HG03039 (cell line): ENCODE measurements around the gene UROC1.

Experiments used
- ATAC-seq: cut with Tn5 transposase; IDR thresholded peaks from one replicate; pipeline ENCODE4 v1.9.1; 2021; ENCODE audit warnings: mild to moderate bottlenecking, moderate library complexity; ENCODE audit not compliant: unreplicated experiment

Gene UROC1

DNA sequence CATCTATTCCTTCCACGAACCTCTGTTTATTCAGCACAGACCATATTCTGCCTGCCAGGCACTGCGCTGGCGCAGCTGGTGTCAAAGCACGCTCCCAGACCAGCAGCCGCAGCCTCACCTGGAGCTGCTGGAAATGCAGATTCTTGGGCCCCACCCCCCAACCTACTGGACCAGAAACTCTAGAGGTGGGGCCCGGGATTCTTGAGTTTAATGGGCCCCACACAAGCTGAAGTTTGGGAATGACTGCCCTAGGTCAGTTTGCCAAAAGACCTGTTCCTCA is 13.4 kb upstream of the UROC1 start:
- ATAC-seq, result no peak

DNA sequence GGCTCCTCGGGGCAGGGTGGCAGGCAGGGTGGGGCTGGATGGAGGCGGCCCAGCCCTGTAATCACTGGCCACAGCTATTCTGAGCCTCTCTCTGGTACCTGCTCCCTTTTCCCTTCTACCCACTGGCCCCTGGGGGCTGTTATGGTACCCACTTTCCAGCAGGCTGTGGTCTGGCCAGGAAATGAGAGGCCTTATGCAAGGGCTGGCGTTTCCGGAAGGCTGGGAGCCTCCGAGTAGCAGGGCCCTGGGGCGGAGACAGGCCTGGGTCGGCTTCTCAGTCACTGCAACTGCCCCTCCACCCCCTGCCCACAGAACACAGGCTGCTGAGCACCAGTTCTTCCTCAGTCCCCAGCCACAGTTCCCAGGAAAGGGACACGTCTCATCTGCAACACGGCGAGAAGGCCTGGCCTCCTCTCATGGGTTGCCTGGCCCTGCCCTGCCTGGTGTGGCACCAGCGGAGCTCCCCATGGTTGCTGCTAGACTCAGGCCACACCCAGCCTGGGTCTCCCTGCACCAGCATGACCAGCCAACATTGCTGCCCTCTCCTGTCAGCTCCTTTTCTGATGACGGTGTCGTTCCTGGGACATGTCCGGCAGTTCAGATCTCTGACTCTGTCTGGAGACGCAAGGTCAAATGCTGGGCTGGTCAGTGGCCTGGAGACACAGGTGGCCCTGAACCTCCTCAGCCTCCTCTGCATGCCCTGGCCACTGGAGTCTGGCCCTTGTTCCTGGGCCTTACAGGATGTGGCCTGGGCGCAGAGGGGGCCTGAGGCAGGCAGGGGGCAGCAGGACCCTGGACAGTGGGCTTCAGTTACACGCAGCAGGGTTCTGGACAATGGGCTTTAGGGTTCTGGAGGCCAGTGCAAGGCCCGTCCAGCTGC is 12.8 kb upstream of the UROC1 start:
- no peak for ATAC-seq

DNA sequence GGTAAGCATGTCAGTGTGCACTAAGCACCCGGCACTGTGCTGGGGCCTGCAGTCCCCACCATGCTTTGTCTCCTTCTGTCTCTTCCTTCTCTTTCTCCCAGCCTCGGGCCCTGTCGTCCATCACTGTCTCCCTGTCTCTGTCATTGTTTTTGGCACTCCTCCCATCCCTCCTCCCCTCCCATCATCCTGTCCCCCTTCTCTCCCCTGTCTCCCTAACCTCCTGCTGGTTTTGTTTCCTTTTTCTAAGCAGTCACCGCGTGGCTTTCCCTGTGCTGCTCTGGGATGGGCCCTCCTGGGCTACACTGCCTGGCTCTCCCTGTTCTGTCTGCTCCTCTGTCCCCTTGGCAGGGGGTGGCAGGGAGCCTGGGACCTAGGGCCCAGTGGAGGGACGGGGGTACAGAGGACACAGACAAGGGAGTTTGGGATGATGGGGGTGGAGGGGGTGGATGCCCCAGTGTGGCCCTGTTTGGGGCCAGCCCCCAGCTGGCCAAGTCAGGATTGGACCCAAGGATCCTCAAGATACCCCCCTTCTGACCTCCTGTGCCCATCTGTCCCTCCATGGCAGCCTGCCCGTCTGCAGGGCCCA is 12.1 kb upstream of the UROC1 start:
- ATAC-seq, result no peak

DNA sequence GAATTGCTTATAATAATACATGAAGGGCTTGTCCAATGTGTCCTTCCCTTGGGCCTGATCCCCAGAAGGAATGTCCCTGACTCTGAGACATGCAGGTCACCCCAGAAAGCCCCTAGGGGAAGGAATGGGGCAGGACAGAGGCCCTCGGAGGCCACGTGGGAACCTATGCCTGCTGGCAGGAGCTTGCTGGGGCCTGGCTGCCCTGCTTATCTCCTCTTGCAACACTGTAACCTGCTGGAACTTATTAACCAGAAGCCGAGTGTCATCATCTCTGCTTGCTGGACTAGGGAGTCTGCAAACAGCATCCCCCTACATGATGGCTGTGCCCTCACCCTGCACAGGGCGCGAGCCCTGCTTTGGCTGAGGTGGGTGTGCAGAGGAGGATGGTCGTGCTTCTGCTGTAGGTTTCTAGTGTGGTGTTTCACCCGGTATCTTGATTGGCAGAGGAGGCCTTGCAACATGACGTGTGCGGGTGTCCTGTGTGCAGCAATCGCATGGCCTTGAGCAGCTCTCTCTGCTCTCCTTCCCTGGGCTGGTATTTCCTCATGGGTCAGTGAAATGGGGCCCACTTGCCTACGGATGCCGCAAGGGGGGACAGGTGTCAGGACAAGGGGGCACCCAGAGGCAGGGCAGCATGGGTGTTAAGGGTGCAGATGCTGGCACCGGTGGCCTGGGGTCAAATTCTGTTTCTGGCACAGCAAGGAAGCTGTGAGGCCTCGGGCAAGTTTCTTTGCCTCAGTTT is 11.4 kb upstream of the UROC1 start:
- ATAC-seq, result no peak

DNA sequence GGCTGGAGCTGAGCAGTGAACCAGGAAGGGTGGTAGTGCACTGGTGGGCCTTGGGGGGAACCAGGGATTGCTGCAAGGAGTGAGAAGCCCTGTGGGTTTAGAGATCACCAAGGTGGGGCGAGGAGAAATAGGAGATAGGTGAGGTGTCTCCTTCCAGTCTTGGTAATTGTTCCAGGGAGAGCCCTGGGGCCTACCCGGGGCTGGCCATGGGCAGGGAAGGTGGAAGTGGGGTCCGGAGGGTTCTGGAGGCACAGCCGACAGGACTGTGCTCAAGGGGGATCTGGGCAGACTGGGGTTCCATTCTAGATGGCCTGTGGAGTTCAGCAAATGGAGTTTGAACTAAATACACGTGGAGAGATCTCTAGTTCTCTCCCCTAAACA is 10.8 kb upstream of the UROC1 start:
- no peak for ATAC-seq

DNA sequence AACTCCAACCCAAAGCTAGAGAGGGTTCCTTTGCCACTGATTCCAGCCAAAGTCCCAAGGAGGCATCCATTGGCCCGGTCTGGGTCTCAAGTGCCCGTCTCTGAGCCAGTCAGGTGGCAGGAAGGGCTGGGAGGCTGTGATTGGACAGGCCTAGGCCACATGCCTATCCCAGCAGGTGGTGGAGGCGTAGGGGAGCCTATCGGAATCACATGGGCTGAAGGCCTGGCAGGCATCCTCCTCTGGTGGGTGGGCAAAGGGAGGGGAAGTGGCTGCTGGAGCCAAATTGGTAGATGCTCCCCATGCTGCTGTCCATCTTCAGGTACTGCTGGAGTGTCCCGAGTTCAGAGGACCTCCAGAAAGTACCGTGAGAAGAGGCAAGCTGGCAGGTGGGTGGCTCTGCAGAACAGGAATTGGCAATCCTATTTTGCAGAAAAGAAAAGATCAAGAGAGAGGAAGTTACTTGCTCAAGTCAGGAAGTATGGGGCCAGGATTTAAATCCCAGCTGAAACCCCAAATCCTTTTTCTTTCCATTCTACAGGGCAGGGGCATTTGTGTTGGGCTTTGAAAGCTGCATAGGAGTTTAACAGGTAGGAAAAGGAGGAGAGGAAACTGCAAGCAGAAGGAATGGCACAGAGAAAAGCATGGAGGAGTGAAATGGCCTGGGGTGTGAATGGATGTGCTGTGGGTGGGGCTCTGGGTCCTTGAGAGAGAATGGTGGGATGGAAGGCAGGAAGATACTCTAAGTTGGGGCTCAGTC is 10.1 kb upstream of the UROC1 start:
- ATAC-seq, result no peak

DNA sequence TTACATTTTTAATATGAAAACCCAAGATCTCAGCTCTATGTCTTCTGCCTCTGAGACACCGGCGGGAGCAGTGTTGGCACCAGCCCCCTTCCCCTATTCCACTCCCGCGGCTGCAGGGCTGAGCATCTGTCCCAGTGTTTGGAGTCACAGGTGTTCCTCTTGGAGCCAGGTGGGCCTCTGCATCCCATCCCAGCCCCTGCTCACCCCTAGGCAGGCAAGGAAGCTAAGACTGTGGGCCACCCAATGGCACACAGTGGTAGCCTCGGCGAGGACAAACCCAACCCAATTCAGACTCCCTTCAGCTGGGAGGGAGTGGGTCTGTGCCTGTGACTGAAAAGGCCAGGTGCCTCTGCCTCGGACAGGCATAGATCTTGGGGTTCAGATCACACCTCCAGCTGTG is 9.4 kb upstream of the UROC1 start:
- no peak for ATAC-seq

DNA sequence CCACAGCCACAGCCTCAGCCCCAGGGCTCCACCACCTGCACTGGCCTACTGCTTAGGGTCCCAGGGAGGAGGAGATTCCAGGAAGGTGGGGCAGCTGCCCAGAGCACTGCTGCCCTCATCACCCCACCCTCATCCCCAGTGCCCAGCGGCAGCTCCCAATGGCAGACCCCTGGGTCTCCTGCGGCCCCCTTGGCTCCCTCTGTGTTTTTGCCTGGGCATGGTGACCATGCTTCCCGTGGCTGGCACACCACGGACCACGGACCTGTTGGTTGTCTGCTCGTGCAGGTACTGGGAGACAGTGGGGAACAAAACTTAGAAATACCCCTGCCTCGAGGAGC is 9.1 kb upstream of the UROC1 start:
- ATAC-seq, result no peak

DNA sequence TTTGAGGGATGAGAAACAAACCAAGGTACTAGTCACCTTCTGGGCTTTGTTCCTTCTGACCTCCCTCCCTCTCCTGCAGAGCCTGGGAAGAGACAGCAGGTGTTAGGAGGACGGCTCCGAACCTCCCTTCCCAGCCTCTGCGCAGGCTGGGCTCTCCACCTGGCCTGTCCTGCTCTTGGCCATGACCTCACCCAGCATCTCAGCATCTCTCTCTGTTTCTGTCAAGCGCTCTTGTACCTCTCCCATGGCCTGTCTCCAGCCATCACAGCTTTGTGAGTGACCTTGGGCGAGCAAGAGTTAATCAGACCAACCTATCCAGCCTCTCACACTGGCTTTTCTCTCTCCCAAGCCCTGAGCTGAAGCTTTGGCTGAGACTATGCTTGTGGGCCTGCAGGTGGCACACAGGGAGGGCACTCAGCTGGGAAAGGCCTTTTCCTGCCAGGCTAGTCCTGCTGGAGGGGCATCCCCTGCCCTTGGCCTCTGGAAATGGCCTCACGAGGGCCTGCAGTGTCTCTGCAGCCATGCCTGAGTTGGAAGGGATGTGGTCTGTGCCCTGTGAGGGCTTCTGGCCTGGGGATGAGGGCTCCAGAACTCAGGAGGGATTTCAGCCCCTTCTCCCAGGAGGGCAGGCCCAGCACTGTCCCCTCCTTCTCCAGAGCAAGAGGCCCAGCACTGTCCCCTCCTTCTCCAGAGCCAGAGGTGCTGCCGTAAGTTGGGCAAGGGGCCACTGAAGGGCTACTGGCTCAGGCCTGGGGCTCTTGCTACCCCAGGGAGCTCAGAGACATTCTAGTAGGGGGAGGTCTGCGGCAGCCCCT is 8.5 kb upstream of the UROC1 start:
- ATAC-seq, result no peak

DNA sequence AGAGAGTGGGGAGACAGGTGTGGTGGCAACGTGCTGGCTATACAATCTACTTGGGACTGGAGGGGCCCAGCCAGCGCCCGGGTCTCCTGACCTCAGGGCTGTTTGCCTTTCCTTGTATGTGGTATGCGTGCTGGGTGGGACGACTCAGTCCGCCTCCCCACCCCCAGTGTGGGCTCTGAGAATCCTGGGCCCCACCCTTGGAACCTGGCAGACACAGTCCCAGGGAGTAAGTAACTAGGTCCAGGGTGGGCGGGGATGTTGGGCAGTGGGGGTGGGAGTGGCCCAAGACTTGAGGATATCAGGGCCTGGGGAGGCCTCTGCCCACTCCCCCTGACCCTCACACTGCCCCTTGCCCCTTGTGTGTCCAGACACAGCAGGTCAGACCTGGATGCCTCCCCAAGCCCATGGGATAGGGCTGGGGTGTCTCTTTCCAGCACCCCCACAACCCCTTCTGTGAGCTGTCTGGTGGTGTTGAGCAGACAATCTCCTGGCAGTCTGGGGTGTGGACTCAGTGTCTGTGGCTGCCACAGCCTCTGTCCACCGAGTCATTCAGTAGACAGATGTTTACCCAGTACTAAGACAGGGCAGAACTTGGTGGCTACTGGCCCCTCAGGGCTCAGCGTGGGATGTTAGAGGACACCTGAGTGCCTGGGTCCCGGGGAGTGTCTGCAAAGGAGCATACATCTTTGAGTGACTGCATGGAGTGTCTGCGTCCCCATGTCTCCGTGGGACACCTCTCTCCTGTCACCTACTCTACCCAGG is 7.7 kb upstream of the UROC1 start:
- no peak for ATAC-seq

DNA sequence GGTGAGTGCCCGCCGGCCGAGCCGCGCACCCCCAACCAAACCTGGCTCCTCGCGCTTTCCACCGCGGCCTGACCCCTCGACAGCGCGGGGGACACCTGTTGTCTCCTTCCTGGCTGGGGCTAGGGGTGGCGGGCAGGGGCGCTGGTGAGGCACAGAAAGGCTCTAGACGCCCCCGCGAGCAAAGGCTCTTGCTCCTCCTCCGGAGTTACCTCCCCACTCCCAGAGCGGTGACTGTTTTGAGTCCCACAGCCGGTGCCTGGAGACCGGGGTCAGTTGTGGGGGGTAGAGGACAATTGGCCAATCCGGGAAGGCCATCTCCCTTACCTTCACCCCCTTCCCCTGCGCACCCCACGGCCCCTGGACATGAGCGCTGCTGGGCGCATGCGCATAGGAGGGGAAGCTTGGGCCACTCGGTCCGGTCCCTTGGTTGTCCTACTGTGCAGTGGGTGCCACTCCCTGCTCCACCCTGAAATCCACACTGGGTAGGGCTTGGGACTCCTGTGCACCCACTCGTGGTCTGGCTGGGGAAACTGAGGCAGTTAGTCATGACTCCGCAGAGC is 6.9 kb upstream of the UROC1 start:
- no peak for ATAC-seq

DNA sequence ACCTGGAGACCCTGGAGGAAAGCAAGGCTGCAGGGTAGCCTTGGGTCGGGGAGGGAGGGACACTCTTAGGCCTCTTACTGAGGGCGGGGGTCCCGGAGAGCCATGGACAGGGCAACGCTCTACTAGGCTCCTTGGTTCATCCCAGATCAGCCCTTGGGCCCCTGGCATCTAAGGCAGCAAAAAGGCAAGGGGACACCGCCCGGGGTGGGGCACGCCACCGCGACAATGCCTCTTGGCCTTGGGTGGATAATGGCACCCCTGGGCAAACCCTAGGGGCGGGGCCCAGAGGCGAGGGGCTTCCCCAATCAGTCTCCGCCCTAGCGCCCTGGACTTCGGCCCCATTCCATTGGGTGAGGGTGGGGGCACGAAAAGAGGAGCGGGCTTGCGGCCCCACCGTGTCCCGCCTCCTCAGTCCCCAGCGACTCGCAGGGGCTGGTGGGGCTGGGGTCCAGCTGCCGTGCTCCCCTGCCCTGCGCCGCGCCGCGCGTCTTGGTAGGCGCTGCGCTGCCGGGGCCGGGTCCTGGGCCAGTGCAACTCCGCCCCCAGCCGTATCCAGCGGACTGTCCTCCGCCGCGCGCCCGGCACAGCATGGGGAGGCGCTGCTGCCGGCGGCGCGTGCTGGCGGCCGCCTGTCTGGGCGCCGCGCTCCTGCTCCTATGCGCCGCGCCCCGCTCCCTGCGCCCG is 6.3 kb upstream of the UROC1 start, which contains the start of gene CHST13:
TSS of gene CHST13 (plus strand) at position 411 of the 684 bp plus-strand sequence. CDS start at position 589, 178 bp downstream.
- no peak for ATAC-seq

DNA sequence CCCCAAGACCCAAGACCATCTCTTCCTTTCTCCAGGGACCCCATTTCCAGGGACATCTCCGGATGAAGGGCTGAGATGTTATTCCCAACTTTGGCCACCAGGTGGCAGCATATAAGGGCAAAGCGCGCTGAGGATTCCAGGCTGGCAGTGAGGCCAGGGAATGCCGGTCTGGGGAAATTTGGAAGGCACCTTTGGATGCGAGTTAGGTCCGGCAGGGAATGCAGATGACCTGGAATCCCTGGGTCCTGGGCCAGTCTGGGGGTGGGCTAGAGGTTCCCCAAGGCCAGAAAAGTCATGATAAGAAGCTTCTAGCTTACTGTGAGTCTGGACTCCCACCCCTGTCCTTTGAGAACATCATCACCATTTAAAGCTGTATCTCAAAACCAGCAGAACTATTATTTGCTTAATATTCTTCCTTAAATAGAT is 4.8 kb upstream of the UROC1 start:
- ATAC-seq, result no peak

DNA sequence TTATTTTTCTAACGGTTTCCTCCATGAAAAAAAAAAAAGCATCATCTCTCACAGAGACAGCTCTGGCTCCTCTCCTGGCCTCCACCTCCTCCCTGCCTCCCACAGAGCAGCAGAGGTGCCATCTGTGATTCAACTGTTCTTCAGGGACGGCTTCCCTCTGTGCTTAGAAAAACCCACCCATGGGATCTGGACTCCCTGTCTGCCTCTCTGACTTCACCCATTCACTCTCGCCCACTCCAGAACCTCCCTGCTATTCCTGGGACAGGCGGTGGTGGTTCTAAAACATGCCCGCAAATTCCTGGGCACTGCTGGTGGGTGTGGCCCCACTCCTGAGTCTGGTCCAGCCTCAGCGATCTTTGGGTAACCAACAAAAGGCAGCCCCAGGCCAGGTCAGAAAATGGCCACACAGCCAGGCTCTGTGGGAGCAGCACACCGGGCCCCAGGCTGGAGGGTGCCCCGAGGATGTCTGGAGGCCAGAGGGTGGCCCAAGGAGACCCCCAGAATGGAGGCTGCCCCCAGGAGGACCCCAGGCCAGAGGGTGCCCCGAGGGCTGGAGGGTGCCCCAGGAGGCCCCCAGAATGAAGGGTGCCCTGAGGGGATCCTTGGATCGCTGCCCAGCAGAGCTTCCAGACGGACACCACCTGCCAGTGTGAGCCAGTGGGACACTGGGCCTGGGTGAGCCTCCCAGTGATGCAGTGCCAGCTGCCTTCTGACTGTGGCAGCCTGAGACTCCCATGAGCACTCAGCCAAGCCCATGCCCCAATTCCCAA is 3.7 kb upstream of the UROC1 start:
- ATAC-seq, result no peak

DNA sequence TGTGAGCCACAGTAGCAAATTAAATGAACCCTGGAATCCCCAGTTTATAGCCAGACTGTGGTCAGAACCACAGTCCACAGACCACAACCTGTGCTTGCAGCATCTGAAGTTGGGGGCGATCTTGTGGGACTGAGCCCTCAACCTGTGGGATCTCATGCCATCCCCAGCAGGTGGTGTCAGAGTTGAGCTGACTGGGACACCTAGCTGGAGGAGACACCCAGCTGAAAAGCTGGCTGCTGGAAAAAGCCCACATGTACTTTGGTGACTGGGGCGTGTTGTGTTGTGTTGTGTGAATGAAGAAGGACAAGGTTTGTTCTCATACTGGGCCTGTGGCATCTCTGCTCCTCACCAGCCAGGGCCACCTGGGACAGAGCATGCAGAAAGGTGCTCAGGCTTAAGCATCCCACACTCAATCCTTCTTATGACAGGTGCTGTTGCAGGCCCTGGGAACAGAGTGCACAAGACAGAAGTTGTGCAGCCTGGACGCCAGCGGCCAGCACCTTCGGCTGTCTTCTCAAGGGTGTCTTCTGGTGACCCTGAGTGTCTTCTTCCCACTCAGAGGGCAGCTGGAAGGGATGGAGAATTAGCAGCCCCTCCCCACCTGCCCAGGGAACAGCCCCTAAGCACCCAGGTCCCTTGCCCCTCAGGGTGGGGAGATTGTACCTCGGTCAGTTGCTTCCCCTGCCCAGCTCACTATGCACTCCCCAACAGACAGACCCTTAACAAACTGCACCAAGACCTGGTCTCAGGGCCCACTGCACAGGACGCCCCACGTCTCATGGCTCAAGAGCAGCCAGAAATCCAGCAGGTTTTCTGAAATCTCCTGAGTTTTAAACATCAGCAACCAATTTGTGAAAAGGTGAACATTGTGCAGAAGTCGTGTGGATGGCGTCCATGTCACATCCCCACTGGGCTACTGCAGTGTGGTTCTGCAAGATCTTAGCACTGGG is 2.2 kb upstream of the UROC1 start:
- ATAC-seq, result no peak

DNA sequence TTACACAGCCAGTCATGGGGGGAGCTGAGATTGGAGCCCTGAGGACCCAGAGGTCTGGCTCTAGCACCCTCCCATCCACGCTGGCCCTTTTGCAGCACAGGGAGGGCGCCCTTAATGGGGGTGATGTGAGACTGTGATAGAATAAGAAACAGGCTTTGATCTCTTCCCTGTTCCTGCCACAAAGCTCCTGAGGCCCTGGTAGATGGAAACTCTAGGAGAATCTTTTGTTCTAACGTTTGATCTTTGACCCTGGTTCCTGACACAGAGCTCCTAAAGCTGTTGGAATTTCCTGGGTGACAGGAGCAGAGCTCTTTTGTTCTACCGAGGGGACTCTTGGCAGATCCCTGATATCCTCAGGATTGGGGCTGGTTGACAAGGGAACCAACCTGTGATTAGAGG is 1.2 kb upstream of the UROC1 start:
- ATAC-seq, result no peak
